Neuron (in vitro differentiated cells): ENCODE results near the gene ATF2.
"Not testable (repeated sequence)": the region's sequence is repeated elsewhere in the genome, so short reads cannot be mapped to it uniquely, and the experiment has no call there.

Source experiments
- H2AFZ ChIP-seq: one replicate; pipeline ENCODE4 v1.6.1; 2013; ENCODE audit warnings: low read depth, mild to moderate bottlenecking, inconsistent platforms, low read length, moderate library complexity
- H3K27me3 ChIP-seq: one replicate; pipeline ENCODE4 v1.6.1; 2013; ENCODE audit warnings: low read length; ENCODE audit not compliant: insufficient read depth
- H3K36me3 ChIP-seq: one replicate; pipeline ENCODE4 v1.6.1; 2013; ENCODE audit warnings: low read length; ENCODE audit not compliant: insufficient read depth
- H3K4me1 ChIP-seq: one replicate; pipeline ENCODE4 v1.6.1; 2013; ENCODE audit warnings: low read length; ENCODE audit not compliant: insufficient read depth
- H3K4me3 ChIP-seq: 2 replicates; pipeline ENCODE4 v1.5.1; 2013; ENCODE audit warnings: mild to moderate bottlenecking, low read length, moderate library complexity
- H3K9me3 ChIP-seq: one replicate; pipeline ENCODE4 v1.6.1; 2013; ENCODE audit warnings: low read length

The ATF2 gene

GRCh38 chr2:175108091-175108490 is 59.9 kb downstream of the ATF2 start:
- H3K4me3 ChIP-seq, H3K4me1 ChIP-seq, H2AFZ ChIP-seq, H3K27me3 ChIP-seq, H3K9me3 ChIP-seq: not testable (repeated sequence)
- H3K36me3 ChIP-seq, result peaks cover 63% of the 10 kb centered on the region

- H3K9me3 ChIP-seq, result peaks cover 4% of the 10 kb centered on the region
- no peaks in the 10 kb centered on the region for H3K4me1 ChIP-seq
- H3K4me3 ChIP-seq, result no peak overlapping the region
- peaks cover 59% of the 10 kb centered on the region for H3K36me3 ChIP-seq
- H3K27me3 ChIP-seq, result no peaks in the 10 kb centered on the region
- no peak overlapping the region for H2AFZ ChIP-seq
Observed at GRCh38 chr2:175107146-175107545, 60.9 kb downstream of the ATF2 start.

- H3K36me3 ChIP-seq, result peaks cover 44% of the 10 kb centered on the region
Observed at GRCh38 chr2:175103191-175103590, 64.8 kb downstream of the ATF2 start.

GRCh38 chr2:175101514-175101913 is 66.5 kb downstream of the ATF2 start:
- H2AFZ ChIP-seq, result no peak overlapping the region
- no peaks in the 10 kb centered on the region for H3K4me1 ChIP-seq
- H3K36me3 ChIP-seq, result peaks cover 54% of the 10 kb centered on the region

More at GRCh38 chr2:175103191-175103590, 64.8 kb downstream of the ATF2 start:
- no peak overlapping the region for H3K4me3 ChIP-seq
- no peaks in the 10 kb centered on the region for H3K9me3 ChIP-seq
- no peak overlapping the region for H2AFZ ChIP-seq
- no peaks in the 10 kb centered on the region for H3K4me1 ChIP-seq
- no peaks in the 10 kb centered on the region for H3K27me3 ChIP-seq

GRCh38 chr2:175097297-175097696 is 70.7 kb downstream of the ATF2 start:
- H2AFZ ChIP-seq, result no peak overlapping the region
- no peaks in the 10 kb centered on the region for H3K4me1 ChIP-seq
- H3K36me3 ChIP-seq, result peaks cover 67% of the 10 kb centered on the region
- no peaks in the 10 kb centered on the region for H3K27me3 ChIP-seq
- H3K9me3 ChIP-seq, result peaks cover 2% of the 10 kb centered on the region
- no peak overlapping the region for H3K4me3 ChIP-seq

More at GRCh38 chr2:175101514-175101913, 66.5 kb downstream of the ATF2 start:
- no peak overlapping the region for H3K4me3 ChIP-seq
- no peaks in the 10 kb centered on the region for H3K27me3 ChIP-seq
- no peaks in the 10 kb centered on the region for H3K9me3 ChIP-seq

- peaks cover 57% of the 10 kb centered on the region for H3K36me3 ChIP-seq
- not testable (repeated sequence) for H2AFZ ChIP-seq, H3K4me3 ChIP-seq, H3K4me1 ChIP-seq, H3K27me3 ChIP-seq, H3K9me3 ChIP-seq
Observed at GRCh38 chr2:175084117-175084516, 83.9 kb downstream of the ATF2 start.

- Histone ChIP-seq H3K4me3 (no peak overlapping the region), H2AFZ (no peak overlapping the region), H3K27me3 (no peaks in the 10 kb centered on the region), H3K36me3 (peaks cover 66% of the 10 kb centered on the region), H3K9me3 (peaks cover 2% of the 10 kb centered on the region), H3K4me1 (no peaks in the 10 kb centered on the region)
Observed at GRCh38 chr2:175080479-175080878, 87.5 kb downstream of the ATF2 start.

GRCh38 chr2:175076272-175076671 is 91.7 kb downstream of the ATF2 start:
- no peaks in the 10 kb centered on the region for H3K4me1 ChIP-seq
- H3K9me3 ChIP-seq, result no peaks in the 10 kb centered on the region
- no peaks in the 10 kb centered on the region for H3K27me3 ChIP-seq
- H2AFZ ChIP-seq, result no peak overlapping the region
- peaks cover 77% of the 10 kb centered on the region for H3K36me3 ChIP-seq
- H3K4me3 ChIP-seq, result no peak overlapping the region

GRCh38 chr2:175074478-175074877 is 93.5 kb downstream of the ATF2 start:
- Histone ChIP-seq H3K4me3 (no peak overlapping the region), H3K36me3 (peaks cover 60% of the 10 kb centered on the region), H2AFZ (no peak overlapping the region), H3K4me1 (no peaks in the 10 kb centered on the region), H3K27me3 (no peaks in the 10 kb centered on the region), H3K9me3 (no peaks in the 10 kb centered on the region)

GRCh38 chr2:175068534-175068933 is 99.5 kb downstream of the ATF2 start:
- H3K9me3 ChIP-seq, result no peaks in the 10 kb centered on the region
- H3K4me3 ChIP-seq, result no peak overlapping the region
- H3K4me1 ChIP-seq, result no peaks in the 10 kb centered on the region
- H2AFZ ChIP-seq, result no peak overlapping the region
- peaks cover 31% of the 10 kb centered on the region for H3K36me3 ChIP-seq
- no peaks in the 10 kb centered on the region for H3K27me3 ChIP-seq

GRCh38 chr2:175066411-175066810 is 101.6 kb downstream of the ATF2 start:
- peaks cover 8% of the 10 kb centered on the region for H3K9me3 ChIP-seq
- peaks cover 19% of the 10 kb centered on the region for H3K36me3 ChIP-seq
- H3K4me3 ChIP-seq, result no peak overlapping the region
- H3K27me3 ChIP-seq, result no peaks in the 10 kb centered on the region
- no peaks in the 10 kb centered on the region for H3K4me1 ChIP-seq
- no peak overlapping the region for H2AFZ ChIP-seq

GRCh38 chr2:175064797-175065196 is 103.2 kb downstream of the ATF2 start:
- no peak overlapping the region for H2AFZ ChIP-seq
- H3K27me3 ChIP-seq, result no peaks in the 10 kb centered on the region
- peaks cover 8% of the 10 kb centered on the region for H3K9me3 ChIP-seq
- peaks cover 18% of the 10 kb centered on the region for H3K36me3 ChIP-seq
- no peak overlapping the region for H3K4me3 ChIP-seq
- no peaks in the 10 kb centered on the region for H3K4me1 ChIP-seq

GRCh38 chr2:175063741-175064140 is 104.3 kb downstream of the ATF2 start:
- Histone ChIP-seq H3K36me3 (peaks cover 18% of the 10 kb centered on the region), H3K27me3 (no peaks in the 10 kb centered on the region), H3K4me1 (no peaks in the 10 kb centered on the region), H3K4me3 (no peak overlapping the region), H2AFZ (no peak overlapping the region), H3K9me3 (peaks cover 8% of the 10 kb centered on the region)

- H3K4me3 ChIP-seq, result no peak overlapping the region
- no peak overlapping the region for H2AFZ ChIP-seq
- H3K27me3 ChIP-seq, result no peaks in the 10 kb centered on the region
- peaks cover 8% of the 10 kb centered on the region for H3K9me3 ChIP-seq
- H3K36me3 ChIP-seq, result peaks cover 23% of the 10 kb centered on the region
- H3K4me1 ChIP-seq, result no peaks in the 10 kb centered on the region
Observed at GRCh38 chr2:175062787-175063585, 105.0 kb downstream of the ATF2 start.
